DND-41 (cell line): ENCODE results near the gene MYH14.

Experiments
- EZH2 ChIP-seq: IDR thresholded peaks from 3 replicates; pipeline ENCODE4 v1.6.1; 2012; ENCODE audit warnings: borderline replicate concordance, low read depth, mild to moderate bottlenecking, moderate library complexity, low read length, inconsistent platforms; ENCODE audit not compliant: severe bottlenecking
- TF ChIP-seq, protein P1 (sequence below): IDR thresholded peaks from 2 replicates; pipeline ENCODE4 v1.5.1; 2012; ENCODE audit warnings: borderline replicate concordance, low read length, moderate library complexity, mild to moderate bottlenecking; ENCODE audit not compliant: poor library complexity, severe bottlenecking; ENCODE audit errors: extremely low read depth

DNA sequence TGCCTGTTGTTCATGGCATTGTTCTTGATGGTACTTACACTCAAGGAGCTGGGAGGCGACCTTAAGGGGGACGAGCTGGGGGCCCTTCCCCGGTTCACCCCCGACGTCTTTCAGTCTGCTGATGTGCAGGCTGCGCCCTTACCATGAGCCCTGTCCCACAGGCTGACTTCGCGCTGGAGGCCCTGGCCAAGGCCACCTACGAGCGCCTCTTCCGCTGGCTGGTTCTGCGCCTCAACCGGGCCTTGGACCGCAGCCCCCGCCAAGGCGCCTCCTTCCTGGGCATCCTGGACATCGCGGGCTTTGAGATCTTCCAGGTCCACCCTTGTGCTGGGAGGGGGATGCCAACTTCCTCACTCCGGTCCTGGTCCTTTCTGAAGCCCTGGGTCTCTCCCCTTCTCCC is 45.4 kb downstream of the MYH14 start:
- TF ChIP-seq, protein P1, sequence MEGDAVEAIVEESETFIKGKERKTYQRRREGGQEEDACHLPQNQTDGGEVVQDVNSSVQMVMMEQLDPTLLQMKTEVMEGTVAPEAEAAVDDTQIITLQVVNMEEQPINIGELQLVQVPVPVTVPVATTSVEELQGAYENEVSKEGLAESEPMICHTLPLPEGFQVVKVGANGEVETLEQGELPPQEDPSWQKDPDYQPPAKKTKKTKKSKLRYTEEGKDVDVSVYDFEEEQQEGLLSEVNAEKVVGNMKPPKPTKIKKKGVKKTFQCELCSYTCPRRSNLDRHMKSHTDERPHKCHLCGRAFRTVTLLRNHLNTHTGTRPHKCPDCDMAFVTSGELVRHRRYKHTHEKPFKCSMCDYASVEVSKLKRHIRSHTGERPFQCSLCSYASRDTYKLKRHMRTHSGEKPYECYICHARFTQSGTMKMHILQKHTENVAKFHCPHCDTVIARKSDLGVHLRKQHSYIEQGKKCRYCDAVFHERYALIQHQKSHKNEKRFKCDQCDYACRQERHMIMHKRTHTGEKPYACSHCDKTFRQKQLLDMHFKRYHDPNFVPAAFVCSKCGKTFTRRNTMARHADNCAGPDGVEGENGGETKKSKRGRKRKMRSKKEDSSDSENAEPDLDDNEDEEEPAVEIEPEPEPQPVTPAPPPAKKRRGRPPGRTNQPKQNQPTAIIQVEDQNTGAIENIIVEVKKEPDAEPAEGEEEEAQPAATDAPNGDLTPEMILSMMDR = no peak
- TF ChIP-seq EZH2 = no peak
